BE2C (cell line): Measurements from ENCODE around the gene MLC1.

Source experiments
- DNase-seq: peaks from one replicate; pipeline ENCODE4 v3.0.0-alpha.2; 2020
- H3K27me3 ChIP-seq: fragments of 250-450 bp; sonication (Bioruptor Pico); 2 replicates; pipeline ENCODE4 v1.5.1; 2020; ENCODE audit warnings: mild to moderate bottlenecking
- H3K36me3 ChIP-seq: fragments of 250-450 bp; sonication (Bioruptor Pico); 2 replicates; pipeline ENCODE4 v1.5.1; 2020; ENCODE audit warnings: mild to moderate bottlenecking
- H3K4me1 ChIP-seq: fragments of 250-450 bp; sonication (Bioruptor Pico); 2 replicates; pipeline ENCODE4 v1.5.1; 2020
- H3K4me3 ChIP-seq: 2 replicates; pipeline ENCODE4 v1.5.1; 2011; ENCODE audit warnings: low read depth, low read length
- H3K9me3 ChIP-seq: fragments of 250-450 bp; sonication (Bioruptor Pico); 2 replicates; pipeline ENCODE4 v1.5.1; 2020
- TF ChIP-seq, protein P1 (sequence below): IDR thresholded peaks from 2 replicates; pipeline ENCODE4 v1.5.1; 2012; ENCODE audit warnings: mild to moderate bottlenecking, low read depth, low read length

Gene MLC1

GRCh38 chr22:50061824-50062355 lies 23.3 kb downstream of the MLC1 start:
- DNase-seq: no peak
- Histone ChIP-seq H3K27me3 (peaks cover 5% of the 10 kb centered on the region; the same call in 1 of the 2 replicates), H3K9me3 (no peaks in the 10 kb centered on the region), H3K4me3 (no peak overlapping the region), H3K4me1 (no peaks in the 10 kb centered on the region), H3K36me3 (no peaks in the 10 kb centered on the region)
- TF ChIP-seq, protein P1, sequence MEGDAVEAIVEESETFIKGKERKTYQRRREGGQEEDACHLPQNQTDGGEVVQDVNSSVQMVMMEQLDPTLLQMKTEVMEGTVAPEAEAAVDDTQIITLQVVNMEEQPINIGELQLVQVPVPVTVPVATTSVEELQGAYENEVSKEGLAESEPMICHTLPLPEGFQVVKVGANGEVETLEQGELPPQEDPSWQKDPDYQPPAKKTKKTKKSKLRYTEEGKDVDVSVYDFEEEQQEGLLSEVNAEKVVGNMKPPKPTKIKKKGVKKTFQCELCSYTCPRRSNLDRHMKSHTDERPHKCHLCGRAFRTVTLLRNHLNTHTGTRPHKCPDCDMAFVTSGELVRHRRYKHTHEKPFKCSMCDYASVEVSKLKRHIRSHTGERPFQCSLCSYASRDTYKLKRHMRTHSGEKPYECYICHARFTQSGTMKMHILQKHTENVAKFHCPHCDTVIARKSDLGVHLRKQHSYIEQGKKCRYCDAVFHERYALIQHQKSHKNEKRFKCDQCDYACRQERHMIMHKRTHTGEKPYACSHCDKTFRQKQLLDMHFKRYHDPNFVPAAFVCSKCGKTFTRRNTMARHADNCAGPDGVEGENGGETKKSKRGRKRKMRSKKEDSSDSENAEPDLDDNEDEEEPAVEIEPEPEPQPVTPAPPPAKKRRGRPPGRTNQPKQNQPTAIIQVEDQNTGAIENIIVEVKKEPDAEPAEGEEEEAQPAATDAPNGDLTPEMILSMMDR: no peak

DNA sequence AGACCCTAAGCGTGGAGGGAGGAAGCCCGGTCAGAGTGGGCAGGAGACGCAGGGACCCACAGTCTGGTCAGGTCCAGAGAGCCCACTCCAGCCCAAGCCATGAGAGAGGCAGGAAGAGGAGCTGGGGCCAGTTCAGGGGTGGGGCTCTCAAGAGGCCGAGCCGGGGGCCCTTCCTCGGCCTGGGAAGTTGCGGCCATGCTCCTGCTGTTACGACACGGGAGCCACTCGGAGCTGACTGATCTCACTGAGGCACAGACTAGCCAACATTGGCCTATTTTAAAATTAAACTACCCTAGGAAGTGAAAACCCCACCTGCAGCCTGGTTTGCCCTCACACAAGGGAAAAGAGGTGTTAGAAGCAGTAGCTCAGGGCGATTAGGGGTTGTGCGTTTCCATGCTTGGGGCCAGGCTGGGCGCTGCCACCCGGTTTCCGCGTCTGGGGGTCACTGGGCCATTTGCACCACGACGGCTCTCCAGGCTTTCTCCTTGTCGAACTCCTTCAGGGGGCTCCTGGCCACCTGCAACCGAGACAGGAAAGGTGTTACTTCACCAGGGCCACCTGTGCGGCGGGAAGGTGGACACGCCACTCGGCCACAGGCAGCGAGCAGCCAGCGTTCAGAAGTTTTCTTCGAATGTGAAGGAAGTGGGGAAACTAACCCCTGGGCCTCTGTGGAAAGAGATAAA lies 23.9 kb downstream of the MLC1 start:
- peaks cover 5% of the 10 kb centered on the region; the same call in 1 of the 2 replicates for H3K27me3 ChIP-seq
- no peaks in the 10 kb centered on the region for H3K36me3 ChIP-seq
- TF ChIP-seq, protein P1: no peak
- DNase-seq: no peak
- H3K4me1 ChIP-seq: no peaks in the 10 kb centered on the region
- H3K4me3 ChIP-seq: no peak overlapping the region
- no peaks in the 10 kb centered on the region for H3K9me3 ChIP-seq

DNA sequence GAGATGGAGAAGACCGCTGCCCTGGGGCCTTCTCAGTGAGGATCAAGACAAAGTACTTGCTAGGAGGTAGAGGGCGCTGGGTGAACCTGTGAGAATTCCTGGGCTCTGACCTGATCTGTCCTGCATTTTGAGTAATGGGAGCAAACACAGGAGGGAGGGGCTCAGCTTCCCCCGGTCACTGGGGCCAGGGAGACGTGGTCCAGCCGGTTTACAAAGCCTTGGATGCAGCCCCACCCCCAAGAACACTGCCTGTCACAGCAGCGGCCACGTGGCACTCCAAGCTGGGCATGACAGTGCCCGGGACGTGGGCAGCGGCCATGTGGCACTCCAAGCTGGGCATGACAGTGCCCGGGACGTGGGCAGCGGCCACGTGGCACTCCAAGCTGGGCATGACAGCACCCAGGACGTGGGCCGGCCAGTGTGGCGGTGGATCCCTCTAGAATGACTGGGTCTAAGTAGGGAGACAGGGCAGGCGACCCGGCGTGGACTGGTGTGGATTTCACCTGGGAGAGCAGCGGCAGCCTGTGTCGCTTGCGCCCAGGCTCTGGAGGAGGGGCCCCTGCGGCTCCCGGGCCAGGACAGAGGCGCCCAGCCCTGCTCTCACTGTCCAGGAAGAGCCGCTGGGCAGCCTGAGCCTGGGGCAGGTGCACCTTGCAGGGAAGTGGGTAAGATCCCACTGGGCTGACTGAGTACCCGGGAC lies 24.6 kb downstream of the MLC1 start:
- Histone ChIP-seq H3K4me1 (no peaks in the 10 kb centered on the region), H3K36me3 (no peaks in the 10 kb centered on the region), H3K9me3 (no peaks in the 10 kb centered on the region), H3K27me3 (peaks cover 5% of the 10 kb centered on the region; the same call in 1 of the 2 replicates), H3K4me3 (no peak overlapping the region)
- TF ChIP-seq, protein P1: no peak
- DNase-seq: no peak

GRCh38 chr22:50059881-50060262 lies 25.4 kb downstream of the MLC1 start:
- Histone ChIP-seq H3K4me3 (no peak overlapping the region), H3K9me3 (no peaks in the 10 kb centered on the region), H3K36me3 (no peaks in the 10 kb centered on the region), H3K4me1 (no peaks in the 10 kb centered on the region), H3K27me3 (peaks cover 5% of the 10 kb centered on the region; the same call in 1 of the 2 replicates)
- TF ChIP-seq, protein P1: no peak
- DNase-seq: no peak

GRCh38 chr22:50058906-50059880 lies 26.0 kb downstream of the MLC1 start:
- Histone ChIP-seq H3K36me3 (no peaks in the 10 kb centered on the region), H3K27me3 (peaks cover 5% of the 10 kb centered on the region; the same call in 1 of the 2 replicates), H3K9me3 (no peaks in the 10 kb centered on the region), H3K4me3 (no peak overlapping the region), H3K4me1 (no peaks in the 10 kb centered on the region)
- TF ChIP-seq, protein P1: 0 out of 2 replicates have a peak, but pooled peaks have one; percentile 3
- DNase-seq: peak; percentile 47
